Smooth muscle cell (in vitro differentiated cells): ENCODE data around the gene ANAPC5. TPM values are rescaled to one million over a fixed set of nuclear protein-coding genes. Genes with fewer than 3 reads are reported as not detected.
"Not testable (repeated sequence)": the region's sequence is repeated elsewhere in the genome, so short reads cannot be mapped to it uniquely, and the experiment has no call there.

Source experiments
- DNase-seq: peaks from one replicate; lab custom pipeline; 2025; ENCODE audit not compliant: unreplicated experiment; lab: John Stamatoyannopoulos, UW
- H2AFZ ChIP-seq: fragments of 200-600 bp; sonication (generic); 2 replicates; pipeline ENCODE4 v1.6.0; 2016; ENCODE audit warnings: antibody characterized with exemption, low read depth, mild to moderate bottlenecking
- H3F3A ChIP-seq: fragments of 200-600 bp; sonication (generic); 2 replicates; pipeline ENCODE4 v1.6.0; 2017; ENCODE audit warnings: antibody characterized with exemption, low read depth
- H3K27ac ChIP-seq: fragments of 200-600 bp; sonication (generic); 2 replicates; pipeline ENCODE4 v1.5.1; 2016; ENCODE audit warnings: low read depth, mild to moderate bottlenecking
- H3K27me3 ChIP-seq: fragments of 200-600 bp; sonication (generic); 2 replicates; pipeline ENCODE4 v1.6.1; 2016; ENCODE audit warnings: low read depth, mild to moderate bottlenecking
- H3K36me3 ChIP-seq: fragments of 200-600 bp; sonication (generic); 2 replicates; pipeline ENCODE4 v1.5.1; 2016; ENCODE audit warnings: low read depth
- H3K4me1 ChIP-seq: fragments of 200-600 bp; sonication (generic); 2 replicates; pipeline ENCODE4 v1.5.1; 2016; ENCODE audit warnings: low read depth
- H3K4me2 ChIP-seq: fragments of 200-600 bp; sonication (generic); 2 replicates; pipeline ENCODE4 v1.6.0; 2016; ENCODE audit warnings: mild to moderate bottlenecking
- H3K4me3 ChIP-seq: fragments of 200-600 bp; sonication (generic); 2 replicates; pipeline ENCODE4 v1.5.1; 2016; ENCODE audit warnings: mild to moderate bottlenecking
- H3K79me2 ChIP-seq: fragments of 200-600 bp; sonication (generic); 2 replicates; pipeline ENCODE4 v1.6.0; 2016; ENCODE audit warnings: low read depth, mild to moderate bottlenecking
- H3K9ac ChIP-seq: fragments of 200-600 bp; sonication (generic); 2 replicates; pipeline ENCODE4 v1.6.0; 2016; ENCODE audit warnings: low read depth
- H3K9me3 ChIP-seq: fragments of 200-600 bp; sonication (generic); replicated peaks from 2 replicates; pipeline ENCODE4 v1.5.1; 2016; ENCODE audit warnings: low read depth
- H4K20me1 ChIP-seq: fragments of 200-600 bp; sonication (generic); 2 replicates; pipeline ENCODE4 v1.6.0; 2016; ENCODE audit warnings: low read depth
- WGBS: methylation state at CpG from one replicate; pipeline ENCODE4 v1.1.7; 2016; ENCODE audit warnings: low lambda C conversion rate; 5-methylcytosine and 5-hydroxymethylcytosine counted together
- polyA plus RNA-seq: library from polyadenylated mRNA; unstranded; fragments of >200 nt; fragmentation: Nextera tagmentation; extraction: Ambion mirVana; gene quantifications from 2 replicates; pipeline ENCODE4 v1.2.1, GENCODE V29; 2016
- total RNA-seq: library from RNA; depleted of rRNA; stranded (reverse); fragments of >200 nt; gene quantifications from 2 replicates; pipeline ENCODE4 v1.2.3, GENCODE V29; 2014
- TF ChIP-seq, protein P1 (sequence below): fragments of 200-600 bp; sonication (generic); IDR thresholded peaks from 2 replicates; pipeline ENCODE4 v1.5.1; 2017; ENCODE audit warnings: borderline replicate concordance, mild to moderate bottlenecking, antibody characterized with exemption; ENCODE audit not compliant: insufficient read depth, poor library complexity, severe bottlenecking

The ANAPC5 gene
- total and polyA plus RNA-seq, 2 experiments from 2014 or later: 109 to 121 TPM

DNA sequence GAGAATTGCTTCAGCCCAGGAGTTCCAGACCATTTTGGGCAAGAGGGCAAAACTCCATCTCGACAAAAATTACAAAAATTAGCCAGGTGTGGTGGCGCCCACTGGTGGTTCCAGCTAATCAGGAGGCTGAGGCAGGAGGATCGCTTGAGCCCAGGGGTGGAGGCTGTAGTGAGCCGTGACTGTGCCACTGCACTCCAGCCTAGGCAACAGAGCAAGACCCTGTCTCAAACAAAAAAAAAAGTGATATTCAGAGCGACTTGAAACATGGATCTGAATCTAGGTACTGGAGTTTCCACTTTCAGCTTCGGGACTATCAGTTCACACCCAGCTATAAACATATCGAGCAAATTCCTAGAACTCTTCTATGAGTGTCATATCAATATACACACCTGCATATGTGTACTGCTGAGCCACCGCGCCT lies 31.4 kb upstream of the ANAPC5 start:
- TF ChIP-seq, protein P1, sequence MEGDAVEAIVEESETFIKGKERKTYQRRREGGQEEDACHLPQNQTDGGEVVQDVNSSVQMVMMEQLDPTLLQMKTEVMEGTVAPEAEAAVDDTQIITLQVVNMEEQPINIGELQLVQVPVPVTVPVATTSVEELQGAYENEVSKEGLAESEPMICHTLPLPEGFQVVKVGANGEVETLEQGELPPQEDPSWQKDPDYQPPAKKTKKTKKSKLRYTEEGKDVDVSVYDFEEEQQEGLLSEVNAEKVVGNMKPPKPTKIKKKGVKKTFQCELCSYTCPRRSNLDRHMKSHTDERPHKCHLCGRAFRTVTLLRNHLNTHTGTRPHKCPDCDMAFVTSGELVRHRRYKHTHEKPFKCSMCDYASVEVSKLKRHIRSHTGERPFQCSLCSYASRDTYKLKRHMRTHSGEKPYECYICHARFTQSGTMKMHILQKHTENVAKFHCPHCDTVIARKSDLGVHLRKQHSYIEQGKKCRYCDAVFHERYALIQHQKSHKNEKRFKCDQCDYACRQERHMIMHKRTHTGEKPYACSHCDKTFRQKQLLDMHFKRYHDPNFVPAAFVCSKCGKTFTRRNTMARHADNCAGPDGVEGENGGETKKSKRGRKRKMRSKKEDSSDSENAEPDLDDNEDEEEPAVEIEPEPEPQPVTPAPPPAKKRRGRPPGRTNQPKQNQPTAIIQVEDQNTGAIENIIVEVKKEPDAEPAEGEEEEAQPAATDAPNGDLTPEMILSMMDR: no peak
- no peak overlapping the region for H3K9ac ChIP-seq
- no peaks in the 10 kb centered on the region for H3K4me1 ChIP-seq
- H3F3A ChIP-seq: no peaks in the 10 kb centered on the region
- no peak for DNase-seq
- H3K27me3 ChIP-seq: no peaks in the 10 kb centered on the region
- no peaks in the 10 kb centered on the region for H4K20me1 ChIP-seq
- H2AFZ ChIP-seq: no peak overlapping the region
- no peaks in the 10 kb centered on the region for H3K36me3 ChIP-seq
- no peak overlapping the region for H3K27ac ChIP-seq
- no peaks in the 10 kb centered on the region for H3K79me2 ChIP-seq
- H3K4me2 ChIP-seq: no peak overlapping the region
- WGBS: 90% methylated on average over 9 of the region's 9 CpGs
- H3K4me3 ChIP-seq: no peak overlapping the region
- no peaks in the 10 kb centered on the region for H3K9me3 ChIP-seq

DNA sequence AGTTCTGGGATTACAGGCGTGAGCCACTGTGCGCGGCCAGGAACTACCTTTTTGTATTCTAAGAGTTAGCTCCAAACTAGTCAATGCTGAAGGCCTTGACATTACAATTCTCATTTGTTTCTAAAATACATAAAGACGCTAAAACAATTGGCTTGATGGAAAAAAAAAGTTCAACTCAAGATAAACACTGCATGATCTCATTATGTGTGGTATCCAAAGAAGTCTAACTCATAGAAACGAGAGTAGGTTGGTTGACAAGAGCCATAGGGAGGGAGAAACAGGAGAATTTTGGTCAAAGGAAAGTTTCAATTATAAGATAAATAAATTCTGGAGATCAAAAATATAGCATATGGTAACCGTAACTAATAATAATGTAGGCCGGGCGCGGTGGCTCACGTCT lies 27.7 kb upstream of the ANAPC5 start:
- 94% methylated on average over 10 of the region's 10 CpGs for WGBS
- TF ChIP-seq, protein P1: no peak
- H3K4me3 ChIP-seq: no peak overlapping the region

DNA sequence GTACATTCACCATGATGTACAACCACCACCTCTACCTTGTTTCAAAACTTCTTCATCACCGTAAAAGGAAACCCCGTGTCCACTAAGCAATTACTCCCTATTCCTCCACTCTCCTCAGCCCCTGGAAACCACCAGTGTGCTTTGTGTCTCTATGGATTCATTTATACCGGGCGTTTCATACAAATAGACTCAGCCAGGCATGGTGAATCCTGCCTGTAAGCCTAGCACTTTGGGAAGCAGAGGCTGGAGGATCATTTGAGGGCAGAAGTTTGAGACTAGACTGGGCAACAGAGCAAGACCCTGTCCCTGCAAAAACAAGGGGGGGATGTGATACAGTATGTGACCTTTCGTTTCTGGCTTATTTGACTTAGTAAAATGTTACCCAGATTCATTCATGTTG lies 26.5 kb upstream of the ANAPC5 start:
- Histone ChIP-seq H3F3A (no peaks in the 10 kb centered on the region), H2AFZ (no peak overlapping the region), H3K9me3 (no peaks in the 10 kb centered on the region), H3K9ac (no peak overlapping the region), H3K4me3 (no peak overlapping the region), H4K20me1 (no peaks in the 10 kb centered on the region), H3K4me2 (no peak overlapping the region), H3K4me1 (no peaks in the 10 kb centered on the region), H3K79me2 (no peaks in the 10 kb centered on the region), H3K27ac (no peak overlapping the region), H3K36me3 (no peaks in the 10 kb centered on the region), H3K27me3 (no peaks in the 10 kb centered on the region)
- WGBS: 89% methylated on average over 5 of the region's 5 CpGs
- TF ChIP-seq, protein P1: no peak
- no peak for DNase-seq

More for the DNA sequence above, 27.7 kb upstream of the ANAPC5 start:
- H3K79me2 ChIP-seq: no peaks in the 10 kb centered on the region
- no peak for DNase-seq
- no peaks in the 10 kb centered on the region for H3K4me1 ChIP-seq
- no peaks in the 10 kb centered on the region for H3K36me3 ChIP-seq
- no peak overlapping the region for H3K27ac ChIP-seq
- H3K9ac ChIP-seq: no peak overlapping the region
- no peaks in the 10 kb centered on the region for H3F3A ChIP-seq
- H4K20me1 ChIP-seq: no peaks in the 10 kb centered on the region
- H3K9me3 ChIP-seq: no peaks in the 10 kb centered on the region
- H2AFZ ChIP-seq: no peak overlapping the region
- no peaks in the 10 kb centered on the region for H3K27me3 ChIP-seq
- H3K4me2 ChIP-seq: no peak overlapping the region

DNA sequence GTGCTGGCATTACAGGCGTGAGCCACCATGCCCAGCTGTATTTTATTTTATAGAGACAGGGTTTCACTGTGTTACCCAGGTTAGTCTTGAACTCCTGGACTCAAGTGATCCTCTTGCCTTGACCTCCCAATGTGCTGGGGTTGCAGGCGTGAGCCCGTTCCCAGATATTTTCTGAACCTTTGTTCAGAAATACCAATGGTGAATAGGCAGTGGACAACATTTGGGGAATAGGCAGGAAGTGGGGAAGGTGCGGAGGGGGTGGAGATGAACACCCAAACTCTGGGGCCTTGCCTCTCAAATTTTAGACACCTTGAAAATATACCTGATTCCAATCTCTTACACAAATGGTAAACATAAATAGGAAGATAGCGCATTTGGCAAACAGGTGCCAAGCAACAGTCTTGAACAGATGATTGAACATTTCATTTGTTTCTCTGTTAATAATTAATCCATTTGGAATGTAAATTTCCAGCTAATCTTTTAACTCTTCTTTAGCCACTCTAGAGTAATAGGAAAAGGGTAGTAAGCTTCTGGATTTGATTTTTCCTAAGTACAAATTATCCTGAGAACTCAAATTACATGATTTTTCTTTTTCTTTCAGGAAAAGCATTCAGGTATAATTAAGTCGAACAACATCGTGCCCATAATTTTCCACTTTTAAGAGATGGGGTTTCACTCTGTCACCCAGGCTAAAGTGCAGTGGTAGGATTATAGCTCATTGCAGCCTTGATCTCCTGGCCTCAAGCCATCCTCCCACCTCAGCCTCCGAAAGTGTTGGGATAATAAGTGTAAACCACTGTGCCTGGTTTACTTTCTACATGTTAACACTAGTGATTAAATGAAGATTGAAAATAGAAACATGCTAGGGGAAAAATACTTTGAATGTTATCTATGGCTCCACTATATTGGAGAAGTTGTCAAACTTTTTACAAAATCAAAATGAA lies 24.8 kb upstream of the ANAPC5 start:
- 95% methylated on average over 8 of the region's 8 CpGs for WGBS
- H3K36me3 ChIP-seq: no peaks in the 10 kb centered on the region

DNA sequence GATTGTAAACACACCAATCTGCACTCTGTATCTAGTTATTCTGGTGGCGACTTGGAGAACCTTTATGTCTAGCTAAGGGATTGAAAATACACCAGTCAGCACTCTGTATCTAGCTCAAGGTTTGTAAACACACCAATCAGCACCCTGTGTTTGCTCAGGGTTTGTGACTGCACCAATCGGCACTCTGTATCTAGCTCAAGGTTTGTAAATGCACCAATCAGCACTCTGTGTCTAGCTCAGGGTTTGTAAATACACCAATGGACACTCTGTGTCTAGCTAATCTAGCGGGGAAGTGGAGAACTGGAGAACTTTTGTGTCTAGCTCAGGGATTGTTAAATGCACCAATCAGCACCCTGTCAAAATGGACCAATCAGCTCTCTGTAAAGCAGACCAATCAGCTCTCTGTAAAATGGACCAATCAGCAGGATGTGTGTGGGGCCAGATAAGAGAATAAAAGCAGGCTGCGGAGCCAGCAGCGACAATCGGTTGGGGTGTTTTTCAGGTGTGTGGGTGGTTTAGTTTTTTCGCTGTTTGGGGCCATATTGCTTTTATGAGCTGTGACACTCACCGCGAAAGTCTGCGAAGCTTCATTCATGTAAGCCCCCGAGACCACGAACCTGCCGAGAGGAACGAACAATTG lies 22.9 kb upstream of the ANAPC5 start:
- H4K20me1 ChIP-seq, H3F3A ChIP-seq, H3K79me2 ChIP-seq, H3K4me1 ChIP-seq, H3K9ac ChIP-seq, H3K9me3 ChIP-seq, H2AFZ ChIP-seq, H3K27me3 ChIP-seq, H3K36me3 ChIP-seq, H3K4me2 ChIP-seq, H3K27ac ChIP-seq, DNase-seq, H3K4me3 ChIP-seq: not testable (repeated sequence)
- 93% methylated on average over 11 of the region's 14 CpGs for WGBS

More for the DNA sequence above, 24.8 kb upstream of the ANAPC5 start:
- Histone ChIP-seq H3K79me2 (no peaks in the 10 kb centered on the region), H2AFZ (no peak overlapping the region), H3K4me2 (no peak overlapping the region), H3F3A (no peaks in the 10 kb centered on the region), H3K27me3 (no peaks in the 10 kb centered on the region), H3K9ac (no peak overlapping the region), H3K9me3 (no peaks in the 10 kb centered on the region), H3K27ac (no peak overlapping the region), H3K4me3 (no peak overlapping the region), H3K4me1 (no peaks in the 10 kb centered on the region), H4K20me1 (no peaks in the 10 kb centered on the region)
- TF ChIP-seq, protein P1: no peak
- no peak for DNase-seq
